IPS-NIHi7 (cell line): Measurements from ENCODE around the gene TRMT112.

Source experiments
- DNase-seq: peaks from one replicate; pipeline ENCODE4 v3.0.0; 2012; ENCODE audit warnings: mixed read lengths; ENCODE audit errors: extremely low spot score

TRMT112 gene

DNA sequence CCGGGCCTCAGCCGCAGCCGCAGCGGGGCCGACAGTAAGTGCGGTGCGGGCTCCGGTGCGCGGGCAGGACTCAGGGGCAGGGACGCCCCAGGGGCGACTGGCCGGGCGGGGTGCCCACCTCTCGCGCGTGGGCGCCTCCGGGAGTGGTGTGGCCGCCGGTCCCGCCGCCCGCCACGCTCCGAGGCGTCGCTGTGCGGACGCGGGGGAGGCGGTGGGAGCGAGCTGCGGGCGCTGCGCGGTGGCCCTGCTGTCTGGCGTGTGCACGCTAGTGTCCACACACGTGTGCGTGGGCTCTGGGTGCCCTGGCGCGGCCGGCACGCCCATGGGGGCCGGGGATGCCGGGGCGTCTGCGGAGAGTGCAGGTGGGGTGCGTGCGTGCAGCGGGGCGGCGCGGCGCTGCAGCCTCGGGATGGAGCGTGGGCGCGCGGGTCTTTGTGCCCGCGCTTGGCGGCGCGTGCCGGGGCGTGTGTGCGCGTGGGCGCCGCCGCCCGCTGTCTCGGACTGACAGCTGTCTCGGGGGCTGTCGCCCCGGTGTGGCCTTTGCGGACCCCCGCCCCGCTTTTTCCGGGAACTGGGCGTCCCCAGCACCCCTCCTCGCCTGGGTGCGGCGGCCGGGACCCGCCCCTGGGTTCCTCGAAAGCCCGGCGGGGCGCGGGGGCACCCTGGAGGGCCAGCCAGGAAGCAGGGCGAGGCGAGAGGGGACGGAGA is 25.5 kb downstream of the TRMT112 start:
- no peak for DNase-seq

GRCh38 chr11:64291262-64291751 is 26.1 kb downstream of the TRMT112 start, which contains the start of gene KCNK4:
Gene KCNK4, plus strand, starts transcription at chr11:64291302. Its CDS starts 1,717 bp downstream, at chr11:64293019.
- no peak for DNase-seq

- DNase-seq: no peak
Measured at GRCh38 chr11:64290352-64291261, 26.8 kb downstream of the TRMT112 start.

- no peak for DNase-seq
Measured at GRCh38 chr11:64289002-64289564, 28.3 kb downstream of the TRMT112 start.

- DNase-seq: no peak
Measured at GRCh38 chr11:64288353-64288750, 29.0 kb downstream of the TRMT112 start.

GRCh38 chr11:64287676-64288352 is 29.5 kb downstream of the TRMT112 start:
- no peak for DNase-seq

GRCh38 chr11:64286801-64287159 is 30.6 kb downstream of the TRMT112 start:
- no peak for DNase-seq

- no peak for DNase-seq
Measured at GRCh38 chr11:64285885-64286800, 31.2 kb downstream of the TRMT112 start.

GRCh38 chr11:64284962-64285884 is 32.1 kb downstream of the TRMT112 start, which contains the start of gene GPR137:
Gene GPR137, plus strand, starts transcription at chr11:64285848. Its CDS starts 677 bp downstream, at chr11:64286525.
- DNase-seq: peak; percentile 82

- DNase-seq: peak; percentile 97
Measured at GRCh38 chr11:64284048-64284961, 33.1 kb downstream of the TRMT112 start, which contains the start of gene BAD. Gene BAD, minus strand, starts transcription at chr11:64284665. Its CDS starts 297 bp downstream, at chr11:64284368.

- DNase-seq: no peak
Measured at GRCh38 chr11:64283092-64283491, 34.3 kb downstream of the TRMT112 start.

- no peak for DNase-seq
Measured at GRCh38 chr11:64281957-64282770, 35.2 kb downstream of the TRMT112 start.

- no peak for DNase-seq
Measured at GRCh38 chr11:64278576-64279190, 38.7 kb downstream of the TRMT112 start.

- DNase-seq: no peak
Measured at GRCh38 chr11:64276653-64277431, 40.5 kb downstream of the TRMT112 start.

GRCh38 chr11:64275841-64276240 is 41.5 kb downstream of the TRMT112 start:
- DNase-seq: no peak
